ENCODE results near the gene COA1.

- TF ChIP-seq, protein P1, sequence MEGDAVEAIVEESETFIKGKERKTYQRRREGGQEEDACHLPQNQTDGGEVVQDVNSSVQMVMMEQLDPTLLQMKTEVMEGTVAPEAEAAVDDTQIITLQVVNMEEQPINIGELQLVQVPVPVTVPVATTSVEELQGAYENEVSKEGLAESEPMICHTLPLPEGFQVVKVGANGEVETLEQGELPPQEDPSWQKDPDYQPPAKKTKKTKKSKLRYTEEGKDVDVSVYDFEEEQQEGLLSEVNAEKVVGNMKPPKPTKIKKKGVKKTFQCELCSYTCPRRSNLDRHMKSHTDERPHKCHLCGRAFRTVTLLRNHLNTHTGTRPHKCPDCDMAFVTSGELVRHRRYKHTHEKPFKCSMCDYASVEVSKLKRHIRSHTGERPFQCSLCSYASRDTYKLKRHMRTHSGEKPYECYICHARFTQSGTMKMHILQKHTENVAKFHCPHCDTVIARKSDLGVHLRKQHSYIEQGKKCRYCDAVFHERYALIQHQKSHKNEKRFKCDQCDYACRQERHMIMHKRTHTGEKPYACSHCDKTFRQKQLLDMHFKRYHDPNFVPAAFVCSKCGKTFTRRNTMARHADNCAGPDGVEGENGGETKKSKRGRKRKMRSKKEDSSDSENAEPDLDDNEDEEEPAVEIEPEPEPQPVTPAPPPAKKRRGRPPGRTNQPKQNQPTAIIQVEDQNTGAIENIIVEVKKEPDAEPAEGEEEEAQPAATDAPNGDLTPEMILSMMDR (optimal IDR thresholded peaks at IDR 0.05 in 1 of 3, IDR thresholded peaks at IDR 0.05 in 1 of 3, conservative IDR thresholded peaks at IDR 0.05 in 1 of 3; ENCODE audit: extremely low read depth in 1 of 3, insufficient read depth in 2 of 3, low read length in 3 of 3): no peak
- no peak for TF ChIP-seq EZH2 (IDR thresholded peaks at IDR 0.05; ENCODE audit: low read length)
Observed at GRCh38 chr7:43629857-43630256, 99.5 kb downstream of the COA1 start.
